Neural progenitor cell (in vitro differentiated cells): ENCODE measurements around the gene PGRMC2. TPM values are rescaled to one million over a fixed set of nuclear protein-coding genes. Genes with fewer than 3 reads are reported as not detected.

ENCODE experiments used
- DNase-seq: peaks from one replicate; pipeline ENCODE4 v3.0.0-alpha.2; 2016; ENCODE audit warnings: low spot score
- H2AFZ ChIP-seq: fragments of 200-600 bp; sonication (generic); replicated peaks from 2 replicates; pipeline ENCODE4 v1.6.1; 2016; ENCODE audit warnings: antibody characterized with exemption
- H3F3A ChIP-seq: fragments of 200-600 bp; sonication (generic); 2 replicates; pipeline ENCODE4 v1.6.1; 2016; ENCODE audit warnings: antibody characterized with exemption, low read depth
- H3K27ac ChIP-seq: fragments of 200-600 bp; sonication (generic); 2 replicates; pipeline ENCODE4 v1.5.1; 2016; ENCODE audit warnings: mild to moderate bottlenecking
- H3K27me3 ChIP-seq: fragments of 200-600 bp; sonication (generic); 2 replicates; pipeline ENCODE4 v1.6.1; 2016; ENCODE audit warnings: mild to moderate bottlenecking, moderate library complexity
- H3K36me3 ChIP-seq: fragments of 200-600 bp; sonication (generic); 2 replicates; pipeline ENCODE4 v1.5.1; 2016
- H3K4me1 ChIP-seq: fragments of 200-600 bp; sonication (generic); 2 replicates; pipeline ENCODE4 v1.6.1; 2016; ENCODE audit warnings: mixed run types
- H3K4me2 ChIP-seq: fragments of 200-600 bp; sonication (generic); 2 replicates; pipeline ENCODE4 v1.6.1; 2016
- H3K4me3 ChIP-seq: fragments of 200-600 bp; sonication (generic); 2 replicates; pipeline ENCODE4 v1.5.1; 2016
- H3K79me2 ChIP-seq: fragments of 200-600 bp; sonication (generic); 2 replicates; pipeline ENCODE4 v1.6.1; 2016; ENCODE audit warnings: low read depth
- H3K9ac ChIP-seq: fragments of 200-600 bp; sonication (generic); 2 replicates; pipeline ENCODE4 v1.6.1; 2016
- H3K9me3 ChIP-seq: fragments of 200-600 bp; sonication (generic); 2 replicates; pipeline ENCODE4 v1.5.1; 2016; ENCODE audit warnings: low read depth
- H4K20me1 ChIP-seq: fragments of 200-600 bp; sonication (generic); 2 replicates; pipeline ENCODE4 v1.6.1; 2016; ENCODE audit warnings: low read depth
- H3K27ac Mint-ChIP-seq: 3 replicates; pipeline ENCODE4 v1.8.0; 2021; ENCODE audit warnings: mixed read lengths
- H3K27me3 Mint-ChIP-seq: 2 replicates; pipeline ENCODE4 v1.8.0; 2022; ENCODE audit warnings: low read depth, mild to moderate bottlenecking, inconsistent platforms, moderate library complexity, mixed read lengths; ENCODE audit not compliant: insufficient read depth
- H3K36me3 Mint-ChIP-seq: 3 replicates; pipeline ENCODE4 v1.8.0; 2021; ENCODE audit warnings: mixed read lengths
- H3K4me1 Mint-ChIP-seq: 3 replicates; pipeline ENCODE4 v1.8.0; 2021; ENCODE audit warnings: mixed read lengths
- H3K4me3 Mint-ChIP-seq: 3 replicates; pipeline ENCODE4 v1.8.0; 2021; ENCODE audit warnings: mild to moderate bottlenecking, moderate library complexity, mixed read lengths
- H3K9me3 Mint-ChIP-seq: 3 replicates; pipeline ENCODE4 v1.8.0; 2020; ENCODE audit warnings: mixed read lengths
- CTCF ChIP-seq: fragments of 200-600 bp; sonication (generic); IDR thresholded peaks from 2 replicates; pipeline ENCODE4 v1.5.1; 2017; ENCODE audit warnings: antibody characterized with exemption, mild to moderate bottlenecking
- EZH2 ChIP-seq: fragments of 200-600 bp; sonication (generic); IDR thresholded peaks from 2 replicates; pipeline ENCODE4 v1.6.1; 2017; ENCODE audit warnings: antibody characterized with exemption, mild to moderate bottlenecking, moderate library complexity
- EZH2phosphoT487 ChIP-seq: fragments of 200-600 bp; sonication (generic); IDR thresholded peaks from 2 replicates; pipeline ENCODE4 v1.6.1; 2017; ENCODE audit warnings: antibody characterized with exemption
- total RNA-seq: library from RNA; depleted of rRNA; stranded (reverse); fragments of >200 nt; gene quantifications from 2 replicates; pipeline ENCODE4 v1.2.3, GENCODE V29; 2015; ENCODE audit warnings: low replicate concordance

PGRMC2 gene
- total RNA-seq, 1 donor from 2014 or later: 58.8 TPM

GRCh38 chr4:128310266-128310697, 22.7 kb upstream of the PGRMC2 start:
- no peak overlapping the region for H3K27ac ChIP-seq
- H3K27me3 ChIP-seq: no peaks in the 10 kb centered on the region
- no peaks in the 10 kb centered on the region for H3K9me3 Mint-ChIP-seq
- no peaks in the 10 kb centered on the region for H3K9me3 ChIP-seq
- H3K27me3 Mint-ChIP-seq: peaks cover 2% of the 10 kb centered on the region
- H3K36me3 ChIP-seq: no peaks in the 10 kb centered on the region
- peaks cover 14% of the 10 kb centered on the region for H3K4me1 Mint-ChIP-seq
- no peak overlapping the region for H3K4me2 ChIP-seq
- peak overlapping the region; percentile 33 for H3K4me3 Mint-ChIP-seq
- peaks cover 2% of the 10 kb centered on the region for H3K36me3 Mint-ChIP-seq
- no peaks in the 10 kb centered on the region for H4K20me1 ChIP-seq
- H2AFZ ChIP-seq: no peak overlapping the region
- H3K4me1 ChIP-seq: peaks cover 7% of the 10 kb centered on the region
- peak; percentile 49 for TF ChIP-seq CTCF
- no peak for TF ChIP-seq EZH2
- H3K79me2 ChIP-seq: no peaks in the 10 kb centered on the region
- H3K4me3 ChIP-seq: no peak overlapping the region
- H3K9ac ChIP-seq: no peak overlapping the region
- H3K27ac Mint-ChIP-seq: no peak overlapping the region
- DNase-seq: peak; percentile 47
- peaks cover 5% of the 10 kb centered on the region for H3F3A ChIP-seq

DNA sequence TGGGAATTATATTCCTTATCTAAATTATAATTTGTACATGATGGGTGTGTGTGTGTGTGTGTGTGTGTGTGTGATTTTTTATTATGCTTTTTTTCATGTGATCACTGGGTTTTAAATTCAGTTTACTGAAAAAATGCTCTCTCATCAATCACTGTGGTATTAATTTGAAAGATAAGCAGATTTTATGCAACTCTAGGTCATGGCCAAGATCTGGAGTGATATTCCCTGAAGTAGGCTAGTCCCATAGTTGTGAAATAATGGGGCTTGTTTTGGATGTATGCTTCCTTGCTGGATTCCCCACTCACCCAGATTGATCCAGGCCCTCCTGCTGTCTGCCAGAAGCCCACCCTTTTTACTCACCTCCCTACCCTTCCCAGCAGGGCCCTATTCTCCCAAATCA, 22.0 kb upstream of the PGRMC2 start:
- Mint-ChIP-seq H3K27ac (no peak overlapping the region), H3K27me3 (peaks cover 2% of the 10 kb centered on the region), H3K9me3 (no peaks in the 10 kb centered on the region), H3K4me1 (peaks cover 15% of the 10 kb centered on the region), H3K4me3 (no peak overlapping the region), H3K36me3 (peaks cover 2% of the 10 kb centered on the region)
- H3K9me3 ChIP-seq: no peaks in the 10 kb centered on the region
- H3K27ac ChIP-seq: no peak overlapping the region
- H3K79me2 ChIP-seq: no peaks in the 10 kb centered on the region
- H4K20me1 ChIP-seq: no peaks in the 10 kb centered on the region
- H3K4me1 ChIP-seq: peaks cover 7% of the 10 kb centered on the region
- no peak overlapping the region for H3K4me2 ChIP-seq
- no peak for DNase-seq
- no peak overlapping the region for H3K9ac ChIP-seq
- H3K27me3 ChIP-seq: no peaks in the 10 kb centered on the region
- no peak overlapping the region for H3K4me3 ChIP-seq
- TF ChIP-seq EZH2: no peak
- no peak for TF ChIP-seq EZH2phosphoT487
- TF ChIP-seq CTCF: no peak
- H3K36me3 ChIP-seq: no peaks in the 10 kb centered on the region
- peaks cover 5% of the 10 kb centered on the region for H3F3A ChIP-seq
- no peak overlapping the region for H2AFZ ChIP-seq

DNA sequence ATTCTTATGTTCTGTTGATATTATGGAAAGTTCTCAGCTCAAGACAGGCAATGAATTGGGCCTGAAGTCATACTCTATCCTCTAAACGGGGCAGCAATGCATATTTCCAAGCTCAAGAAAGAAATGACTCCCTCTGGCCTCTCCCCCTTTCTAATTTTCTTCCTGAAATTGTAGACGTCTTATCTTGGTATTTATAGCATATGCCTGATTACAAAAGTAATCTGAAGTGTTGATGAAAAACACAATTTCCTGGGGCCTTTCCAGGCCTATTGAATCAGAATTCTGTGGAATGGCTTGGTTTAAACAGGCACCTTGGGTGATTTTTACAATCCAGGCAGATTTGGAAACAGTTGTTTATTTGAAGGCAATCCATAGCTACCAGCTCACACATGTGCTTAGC, 21.4 kb upstream of the PGRMC2 start:
- H3K36me3 Mint-ChIP-seq: peaks cover 2% of the 10 kb centered on the region
- H3K27ac Mint-ChIP-seq: no peak overlapping the region
- H3K36me3 ChIP-seq: no peaks in the 10 kb centered on the region

More for the DNA sequence above, 21.4 kb upstream of the PGRMC2 start:
- H3K9me3 Mint-ChIP-seq: no peaks in the 10 kb centered on the region
- H3K27me3 Mint-ChIP-seq: peaks cover 2% of the 10 kb centered on the region
- no peak overlapping the region for H3K4me2 ChIP-seq
- H3K4me3 ChIP-seq: no peak overlapping the region
- no peak overlapping the region for H3K27ac ChIP-seq
- no peak overlapping the region for H3K4me3 Mint-ChIP-seq
- DNase-seq: no peak
- H3K9ac ChIP-seq: no peak overlapping the region
- no peaks in the 10 kb centered on the region for H3K9me3 ChIP-seq
- peaks cover 5% of the 10 kb centered on the region for H3F3A ChIP-seq
- H2AFZ ChIP-seq: no peak overlapping the region
- no peaks in the 10 kb centered on the region for H3K79me2 ChIP-seq
- no peaks in the 10 kb centered on the region for H3K27me3 ChIP-seq
- TF ChIP-seq EZH2phosphoT487: no peak
- TF ChIP-seq CTCF: no peak
- TF ChIP-seq EZH2: no peak
- H4K20me1 ChIP-seq: no peaks in the 10 kb centered on the region
- H3K4me1 Mint-ChIP-seq: peaks cover 15% of the 10 kb centered on the region
- H3K4me1 ChIP-seq: peaks cover 7% of the 10 kb centered on the region
